H1 (cell line): ENCODE results near the gene IP6K1. TPM values are rescaled to one million over a fixed set of nuclear protein-coding genes. Genes with fewer than 3 reads are reported as not detected.

Source experiments
- CTCF ChIA-PET: fragments of 300-600 bp; sonication (Branson Sonifier 250); formaldehyde crosslinking; loops from one replicate; lab custom pipeline; 2021; ENCODE audit not compliant: partially characterized antibody; lab: Charles Lee
- POLR2A ChIA-PET: fragments of 300-600 bp; sonication (Branson Sonifier 250); formaldehyde crosslinking; loops from one replicate; lab custom pipeline; 2021; ENCODE audit warnings: inconsistent platforms; ENCODE audit not compliant: partially characterized antibody; lab: Charles Lee
- DNase-seq, 2 experiments: peaks; one replicate each; pipeline versions ENCODE4 v3.0.0 to v3.0.0-alpha.2; 2010 to 2022; ENCODE audit warnings: low spot score in 2 of 2, low read depth in 1 of 2, mixed read lengths in 1 of 2
- FAIRE-seq: peaks from 2 replicates; lab custom pipeline; 2011; peaks lifted over from hg19 to GRCh38; lab: Jason Lieb, UNC
- H2AFZ ChIP-seq: 2 replicates; pipeline ENCODE4 v1.8.1; 2012; ENCODE audit warnings: low read length, inconsistent platforms
- H2AK5ac ChIP-seq: 2 replicates; pipeline ENCODE4 v1.6.1; 2013; ENCODE audit warnings: low read depth, low read length
- H2BK120ac ChIP-seq: replicated peaks from 2 replicates; pipeline ENCODE3; 2013; ENCODE audit warnings: low read depth, low read length, inconsistent platforms
- H2BK12ac ChIP-seq: 2 replicates; pipeline ENCODE4 v1.6.1; 2013; ENCODE audit warnings: low read depth, low read length
- H2BK15ac ChIP-seq: 2 replicates; pipeline ENCODE4 v1.6.1; 2013; ENCODE audit warnings: low read length
- H2BK20ac ChIP-seq: 2 replicates; pipeline ENCODE4 v1.6.1; 2013; ENCODE audit warnings: low read length
- H2BK5ac ChIP-seq: 2 replicates; pipeline ENCODE4 v1.6.1; 2013; ENCODE audit warnings: low read depth, low read length
- H3K14ac ChIP-seq: 2 replicates; pipeline ENCODE4 v1.6.1; 2013; ENCODE audit warnings: inconsistent platforms; ENCODE audit not compliant: insufficient read length
- H3K18ac ChIP-seq: 2 replicates; pipeline ENCODE4 v1.6.1; 2013; ENCODE audit warnings: low read length; ENCODE audit errors: extremely low read depth
- H3K23ac ChIP-seq: 2 replicates; pipeline ENCODE4 v1.6.1; 2013; ENCODE audit warnings: inconsistent platforms; ENCODE audit not compliant: insufficient read length
- H3K23me2 ChIP-seq: 2 replicates; pipeline ENCODE4 v1.6.1; 2013; ENCODE audit warnings: low read depth, low read length
- H3K27ac ChIP-seq: 2 replicates; pipeline ENCODE4 v1.6.1; 2011; ENCODE audit warnings: low read depth, low read length, inconsistent platforms
- H3K27me3 ChIP-seq, 4 experiments: replicated peaks in 1 of 4; 1 replicate in 1 of 4; 2 replicates in 3 of 4; pipeline versions ENCODE4 v1.6.1 to v1.8.1; 2011 to 2013; ENCODE audit warnings: low read length in 3 of 4, mild to moderate bottlenecking in 3 of 4, inconsistent platforms in 2 of 4, mixed read lengths in 2 of 4, moderate library complexity in 1 of 4; ENCODE audit not compliant: control insufficient read depth in 3 of 4, insufficient read depth in 3 of 4; ENCODE audit errors: extremely low read depth in 1 of 4
- H3K36me3 ChIP-seq, 4 experiments: 2 replicates each; pipeline versions ENCODE4 v1.6.1 to v1.8.1; 2011 to 2013; ENCODE audit warnings: mild to moderate bottlenecking in 4 of 4, low read length in 3 of 4, moderate library complexity in 2 of 4, control low read depth in 1 of 4, inconsistent platforms in 1 of 4; ENCODE audit not compliant: insufficient read depth in 4 of 4, control insufficient read depth in 2 of 4
- H3K4ac ChIP-seq: replicated peaks from 2 replicates; pipeline ENCODE3; 2013; ENCODE audit warnings: low read length, low read depth, mixed read lengths, inconsistent platforms; ENCODE audit not compliant: insufficient read length
- H3K4me1 ChIP-seq, 4 experiments: replicated peaks in 1 of 4; 1 replicate in 1 of 4; 2 replicates in 3 of 4; pipeline versions ENCODE4 v1.6.1 to v1.8.1; 2011 to 2013; ENCODE audit warnings: low read length in 3 of 4, inconsistent platforms in 2 of 4, mixed read lengths in 1 of 4; ENCODE audit not compliant: insufficient read depth in 4 of 4, control insufficient read depth in 3 of 4
- H3K4me2 ChIP-seq, 2 experiments: 2 replicates each; pipeline versions ENCODE4 v1.6.1 to v1.8.1; 2011 to 2013; ENCODE audit warnings: low read depth in 2 of 2, low read length in 2 of 2, control low read depth in 1 of 2, inconsistent platforms in 1 of 2, mild to moderate bottlenecking in 1 of 2; ENCODE audit not compliant: insufficient read depth in 1 of 2
- H3K4me3 ChIP-seq, 4 experiments: fragments of 200-600, 300-600 bp in 1 of 4; sonication (generic), shearing (Covaris generic), sonication (Bioruptor Twin) in 1 of 4; 2 replicates each; pipeline versions ENCODE4 v1.5.1 to v1.8.1; 2011 to 2016; ENCODE audit warnings: low read length in 4 of 4, low read depth in 3 of 4, control low read depth in 2 of 4, inconsistent platforms in 2 of 4, mild to moderate bottlenecking in 2 of 4, mixed read lengths in 1 of 4, moderate library complexity in 1 of 4; ENCODE audit not compliant: insufficient read depth in 2 of 4; ENCODE audit errors: extremely low read depth in 1 of 4
- H3K56ac ChIP-seq: replicated peaks from 2 replicates; pipeline ENCODE3; 2013; ENCODE audit warnings: low read depth, mild to moderate bottlenecking, mixed read lengths, low read length, inconsistent platforms; ENCODE audit not compliant: insufficient read length
- H3K79me1 ChIP-seq: 2 replicates; pipeline ENCODE4 v1.6.1; 2013; ENCODE audit warnings: low read depth, low read length, control low read depth
- H3K79me2 ChIP-seq, 2 experiments: 2 replicates each; pipeline versions ENCODE4 v1.6.1 to v1.8.1; 2012 to 2013; ENCODE audit warnings: low read length in 2 of 2, mild to moderate bottlenecking in 2 of 2, inconsistent platforms in 1 of 2; ENCODE audit not compliant: insufficient read depth in 2 of 2, control insufficient read depth in 1 of 2
- H3K9ac ChIP-seq, 4 experiments: replicated peaks in 1 of 4; 1 replicate in 1 of 4; 2 replicates in 3 of 4; pipeline versions ENCODE4 v1.6.1 to v1.8.1; 2011 to 2013; ENCODE audit warnings: low read depth in 3 of 4, low read length in 3 of 4, control low read depth in 2 of 4, mild to moderate bottlenecking in 2 of 4, moderate library complexity in 2 of 4, inconsistent platforms in 1 of 4; ENCODE audit errors: extremely low read depth in 1 of 4
- H3K9me3 ChIP-seq, 2 experiments: 2 replicates each; pipeline versions ENCODE4 v1.6.1 to v1.8.1; 2012 to 2013; ENCODE audit warnings: mild to moderate bottlenecking in 2 of 2, moderate library complexity in 2 of 2, control low read depth in 1 of 2, inconsistent platforms in 1 of 2, low read depth in 1 of 2, low read length in 1 of 2, mixed read lengths in 1 of 2; ENCODE audit not compliant: insufficient read depth in 2 of 2
- H4K20me1 ChIP-seq, 2 experiments: replicated peaks in 1 of 2; 2 replicates each; pipeline versions ENCODE3 to v1.8.1; 2011 to 2013; ENCODE audit warnings: inconsistent platforms in 2 of 2, low read length in 2 of 2, mild to moderate bottlenecking in 1 of 2; ENCODE audit not compliant: insufficient read depth in 2 of 2, control insufficient read depth in 1 of 2
- H4K5ac ChIP-seq: 2 replicates; pipeline ENCODE4 v1.6.1; 2013; ENCODE audit warnings: low read length, low read depth, mixed read lengths, inconsistent platforms; ENCODE audit not compliant: insufficient read length
- H4K8ac ChIP-seq: 2 replicates; pipeline ENCODE4 v1.8.0; 2013; ENCODE audit warnings: mild to moderate bottlenecking, moderate library complexity, low read length, inconsistent platforms; ENCODE audit not compliant: insufficient read depth; ENCODE audit errors: extremely low read depth
- H4K91ac ChIP-seq: replicated peaks from 2 replicates; pipeline ENCODE3; 2013; ENCODE audit warnings: low read length, mixed read lengths, inconsistent platforms; ENCODE audit not compliant: insufficient read length
- BACH1 ChIP-seq: IDR thresholded peaks from 2 replicates; pipeline ENCODE4 v1.6.1; 2012; ENCODE audit warnings: low read length, improper control_type of control experiment
- GTF2F1 ChIP-seq: IDR thresholded peaks from 2 replicates; pipeline ENCODE4 v1.6.1; 2012; ENCODE audit warnings: low read depth, low read length, improper control_type of control experiment, borderline replicate concordance
- JUN ChIP-seq: IDR thresholded peaks from 2 replicates; pipeline ENCODE4 v1.6.1; 2011; ENCODE audit warnings: low read depth, mild to moderate bottlenecking, improper control_type of control experiment, low read length
- JUND ChIP-seq: IDR thresholded peaks from 2 replicates; pipeline ENCODE4 v1.6.1; 2011; ENCODE audit warnings: mild to moderate bottlenecking, improper control_type of control experiment, low read length
- KDM1A ChIP-seq: fragments of 200-600, 300-600 bp; sonication (generic); IDR thresholded peaks from 2 replicates; pipeline ENCODE4 v1.7.1; 2016; ENCODE audit warnings: mild to moderate bottlenecking, low read length, borderline replicate concordance
- NRF1 ChIP-seq: IDR thresholded peaks from 2 replicates; pipeline ENCODE4 v1.6.1; 2011; ENCODE audit warnings: mild to moderate bottlenecking, low read depth, low read length, improper control_type of control experiment
- SRF ChIP-seq: IDR thresholded peaks from 2 replicates; pipeline ENCODE4 v1.6.1; 2011; ENCODE audit warnings: mild to moderate bottlenecking, low read depth, low read length, moderate library complexity
- TAF1 ChIP-seq: IDR thresholded peaks from 2 replicates; pipeline ENCODE4 v1.6.1; 2011; ENCODE audit warnings: mild to moderate bottlenecking, low read depth, low read length
- YY1 ChIP-seq: IDR thresholded peaks from 2 replicates; pipeline ENCODE4 v1.6.1; 2011; ENCODE audit warnings: low read depth, mild to moderate bottlenecking, low read length
- WGBS, 2 experiments: shearing (Covaris generic) in 1 of 2; methylation state at CpG; one replicate each; pipeline versions ENCODE4 v1.1.6 to v1.1.7; 2013 to 2015; ENCODE audit warnings: low lambda C conversion rate in 2 of 2, mixed read lengths in 2 of 2, inconsistent platforms in 1 of 2, low coverage in 1 of 2, missing lambda C conversion rate in 1 of 2; ENCODE audit not compliant: insufficient replicate concordance in 2 of 2, insufficient coverage in 1 of 2, insufficient read length in 1 of 2; ENCODE audit errors: extremely low coverage in 1 of 2, missing lambda C conversion rate in 1 of 2; 5-methylcytosine and 5-hydroxymethylcytosine counted together
- polyA plus RNA-seq, 7 experiments: library from polyadenylated mRNA; depleted of rRNA in 3 of 7; stranded (reverse) in 5 of 7; unstranded in 2 of 7; fragments of >200 nt in 5 of 7; fragments of 200-250 nt in 2 of 7; gene quantifications; 1 replicate in 5 of 7; 2 replicates in 1 of 7; 4 replicates in 1 of 7; pipeline versions ENCODE4 v1.2.1 to v1.2.3, GENCODE V29; 2011 to 2013; ENCODE audit warnings: missing spikeins in 2 of 7, mixed read lengths in 2 of 7
- total RNA-seq: library from RNA; stranded (reverse); fragmentation: NEBNext Ultra II Directional; extraction: Animal tissue kit (Norgen Biotek cat#: 25700); gene quantifications from 2 replicates; pipeline ENCODE4 v1.2.1, GENCODE V29; 2021

IP6K1 gene
- total and polyA plus RNA-seq, 2 of the 8 experiments (the other 6 are each of a cell fraction or from before 2014, with no cell fraction given) = 31.5 to 35.2 TPM

DNA sequence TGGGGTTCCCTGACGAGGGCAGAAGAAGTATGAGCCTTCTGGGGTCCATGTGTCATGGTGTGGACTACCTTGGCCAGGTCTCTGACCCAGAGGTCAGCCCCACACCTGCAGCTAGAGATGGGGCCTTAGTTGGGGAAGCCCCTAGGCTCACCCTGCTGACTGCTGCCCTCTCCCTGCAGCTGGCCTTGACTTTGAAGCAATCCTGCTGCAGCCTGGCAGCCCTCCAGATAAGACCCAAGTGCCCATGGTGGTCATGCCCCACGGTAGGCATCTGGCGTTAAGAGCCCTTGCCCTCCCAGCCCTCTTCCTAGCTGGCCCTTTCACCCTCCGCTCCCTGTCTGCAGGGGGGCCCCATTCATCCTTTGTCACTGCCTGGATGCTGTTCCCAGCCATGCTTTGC lies 104.8 kb downstream of the IP6K1 start:
- Histone ChIP-seq H3K79me2 (no peaks in the 10 kb centered on the region), H3K23me2 (peaks cover 2% of the 10 kb centered on the region; the same call in 1 of the 2 replicates), H3K4me1 (no peaks in the 10 kb centered on the region), H3K4ac (no peak overlapping the region), H2BK15ac (no peak overlapping the region), H2AK5ac (no peak overlapping the region), H4K20me1 (peaks cover 0 to 21% of the 10 kb centered on the region in 2 experiments), H3K4me3 (no peak overlapping the region), H3K14ac (no peak overlapping the region), H3K4me2 (no peak overlapping the region), H3K27ac (no peak overlapping the region), H3K27me3 (peaks cover 0 to 3% (median 3%) of the 10 kb centered on the region in 4 experiments; a peak in 2 of 7 replicates), H3K36me3 (peaks cover 42 to 69% (median 65%) of the 10 kb centered on the region in 4 experiments), H3K9ac (no peak overlapping the region), H4K91ac (no peak overlapping the region), H3K9me3 (no peaks in the 10 kb centered on the region), H4K8ac (no peak overlapping the region; the same call in 1 of the 2 replicates), H2AFZ (no peak overlapping the region), H2BK20ac (no peak overlapping the region), H4K5ac (no peak overlapping the region), H3K23ac (no peak overlapping the region), H3K18ac (no peak overlapping the region), H3K56ac (no peak overlapping the region), H2BK12ac (no peak overlapping the region), H2BK5ac (no peak overlapping the region), H3K79me1 (no peaks in the 10 kb centered on the region), H2BK120ac (no peak overlapping the region)
- TF ChIP-seq SRF (no peak), JUND (no peak), YY1 (no peak), KDM1A (no peak), NRF1 (no peak), TAF1 (no peak), BACH1 (no peak), JUN (no peak), GTF2F1 (no peak)
- CTCF ChIA-PET = interaction anchor here (0.6 to 2.3 kb wide), 5 partner anchors 9 to 208 kb away, joined by 3 to 6 read pairs (median 5); no protein-coding TSS in a partner anchor
- no peak for DNase-seq
- WGBS, 2 experiments = 91% methylated on average over 4 of the region's 4 CpGs; no CpG with 5 or more reads in 1 of the 2 experiments
- no peak for FAIRE-seq
- POLR2A ChIA-PET = interaction anchor here (1.1 kb wide), 1 partner anchor 59 kb away, joined by 3 read pairs; no protein-coding TSS in a partner anchor
